ENCODE measurements around the gene CRTAC1.

CRTAC1 gene

DNA sequence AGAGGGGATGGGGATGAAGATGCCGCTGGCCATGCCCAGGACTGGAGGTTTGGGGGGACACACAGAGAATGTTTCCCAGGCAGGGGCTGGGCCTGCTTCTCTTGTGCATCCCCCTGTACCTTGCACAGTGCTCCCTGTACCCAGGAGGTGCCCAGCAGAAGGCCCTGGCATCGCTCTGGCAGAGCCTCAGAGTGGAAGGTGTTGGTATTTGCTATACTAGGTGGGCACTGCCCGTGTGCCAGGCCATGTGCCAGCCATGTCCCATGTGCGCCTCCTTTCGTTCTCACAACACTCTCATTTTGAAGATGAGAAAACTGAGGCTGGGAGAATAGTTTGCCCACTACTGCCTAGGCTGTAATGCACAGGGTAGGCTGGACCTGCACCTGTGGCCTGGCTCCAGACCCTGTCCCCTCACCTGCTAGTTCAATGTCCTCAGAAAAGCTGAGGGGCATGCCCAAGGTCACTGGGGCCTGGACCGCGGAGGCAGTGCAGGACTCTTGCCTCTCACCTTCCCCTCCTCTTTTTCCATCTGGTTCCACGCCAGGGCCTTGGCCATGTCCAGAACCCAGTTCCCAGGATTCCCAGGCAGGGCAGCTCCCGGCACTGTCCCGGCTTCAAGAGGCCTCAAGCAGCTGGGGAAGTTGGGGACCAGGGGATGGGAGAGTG, 116.1 kb downstream of the CRTAC1 start:
- Mint-ChIP-seq H3K9me3 (no peaks in the 10 kb centered on the region), H3K4me1 (ENCODE audit: low read depth) (peaks cover 6% of the 10 kb centered on the region), H3K36me3 (ENCODE audit: low read depth) (no peaks in the 10 kb centered on the region), H3K27ac (no peak overlapping the region), H3K4me3 (no peak overlapping the region), H3K27me3 (peaks cover 8% of the 10 kb centered on the region)
- no peak for DNase-seq

DNA sequence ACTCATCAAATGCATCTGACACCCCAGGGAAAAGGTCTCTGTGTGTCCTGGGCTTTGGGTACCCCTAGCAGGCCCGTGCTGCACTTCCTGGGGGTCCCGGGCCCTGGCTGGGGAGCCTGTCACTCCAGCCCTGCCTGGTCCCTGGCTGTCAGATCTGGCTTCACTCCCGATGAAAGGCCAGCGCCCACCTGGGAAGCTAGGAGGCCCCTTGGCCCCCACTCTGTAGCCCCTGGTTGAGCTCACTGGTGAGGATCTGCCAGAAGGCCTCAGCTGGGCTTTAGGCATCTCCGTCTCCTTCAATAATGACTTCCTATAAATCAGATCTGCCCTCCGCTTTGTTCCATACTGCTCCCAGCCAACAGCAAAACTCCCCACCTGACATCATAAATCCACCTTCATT, 116.8 kb downstream of the CRTAC1 start:
- H3K4me1 Mint-ChIP-seq (ENCODE audit: low read depth): peaks cover 3% of the 10 kb centered on the region
- DNase-seq: no peak
- no peak overlapping the region for H3K27ac Mint-ChIP-seq
- peaks cover 8% of the 10 kb centered on the region for H3K27me3 Mint-ChIP-seq
- H3K9me3 Mint-ChIP-seq: no peaks in the 10 kb centered on the region
- H3K36me3 Mint-ChIP-seq (ENCODE audit: low read depth): no peaks in the 10 kb centered on the region
- no peak overlapping the region for H3K4me3 Mint-ChIP-seq

DNA sequence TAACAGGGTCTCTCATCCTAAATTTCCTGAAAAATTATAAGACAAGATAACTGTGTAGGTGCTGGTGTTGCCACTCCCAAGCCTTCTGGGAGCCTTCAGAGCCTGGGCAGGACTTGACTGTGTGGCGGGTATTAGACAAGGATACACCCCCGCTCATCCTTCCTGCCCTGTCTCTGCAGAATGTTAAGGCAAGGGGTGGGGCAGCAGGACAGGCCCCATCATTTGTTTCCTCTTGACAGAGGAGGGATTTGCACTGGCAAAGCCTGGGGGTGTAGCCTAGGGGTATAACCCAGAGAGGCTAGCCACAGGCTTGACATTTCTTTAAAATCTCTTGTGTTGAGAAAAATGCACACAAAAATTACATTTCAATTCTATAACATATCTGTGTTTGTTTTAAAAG, 117.2 kb downstream of the CRTAC1 start:
- Mint-ChIP-seq H3K27me3 (peaks cover 7% of the 10 kb centered on the region), H3K36me3 (ENCODE audit: low read depth) (no peaks in the 10 kb centered on the region), H3K4me3 (no peak overlapping the region), H3K27ac (no peak overlapping the region), H3K4me1 (ENCODE audit: low read depth) (peaks cover 3% of the 10 kb centered on the region), H3K9me3 (no peaks in the 10 kb centered on the region)
- DNase-seq: no peak

DNA sequence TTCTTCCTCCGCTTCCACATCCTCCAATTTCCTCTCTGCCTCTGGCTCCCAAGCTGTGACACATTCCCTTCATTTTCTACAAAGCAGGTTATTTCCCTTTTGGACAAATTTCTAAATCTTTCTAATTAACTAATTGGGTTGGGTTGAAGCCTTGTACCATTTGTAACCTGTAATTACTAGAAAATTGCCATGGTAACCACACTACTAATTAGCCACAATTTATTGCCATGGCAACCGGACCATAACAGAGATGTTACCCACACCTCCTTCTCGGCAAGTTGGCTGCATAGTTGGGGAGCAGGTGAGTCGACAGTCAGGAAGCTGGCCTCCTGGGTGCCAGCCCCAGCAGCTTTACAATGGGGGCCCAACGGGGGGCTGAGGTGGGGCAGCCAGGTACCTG, 119.2 kb downstream of the CRTAC1 start:
- DNase-seq: no peak
- no peaks in the 10 kb centered on the region for H3K9me3 Mint-ChIP-seq
- H3K4me3 Mint-ChIP-seq: no peak overlapping the region
- H3K4me1 Mint-ChIP-seq (ENCODE audit: low read depth): peaks cover 3% of the 10 kb centered on the region
- peaks cover 3% of the 10 kb centered on the region for H3K27me3 Mint-ChIP-seq
- H3K36me3 Mint-ChIP-seq (ENCODE audit: low read depth): no peaks in the 10 kb centered on the region
- H3K27ac Mint-ChIP-seq: no peak overlapping the region

DNA sequence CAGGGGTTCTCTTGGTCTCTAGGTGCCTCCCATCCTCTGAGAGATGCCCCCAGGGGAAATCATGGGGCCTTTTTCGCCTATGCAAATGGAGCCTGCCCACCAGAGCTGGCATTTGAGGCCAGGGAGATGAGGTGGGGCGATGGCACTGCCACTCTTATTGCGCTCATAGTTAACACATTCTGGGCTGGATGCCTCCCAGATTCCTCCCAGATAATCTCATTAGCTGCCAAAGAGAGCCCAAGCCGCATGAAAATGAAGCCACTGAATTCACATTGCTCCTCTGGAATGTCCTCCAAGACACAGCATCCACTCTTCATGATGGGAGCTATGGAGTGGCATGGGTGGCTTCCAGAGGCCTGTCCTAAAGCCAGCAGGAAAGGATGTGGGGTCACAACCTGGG, 119.8 kb downstream of the CRTAC1 start:
- Mint-ChIP-seq H3K27me3 (peaks cover 9% of the 10 kb centered on the region), H3K4me1 (ENCODE audit: low read depth) (peaks cover 3% of the 10 kb centered on the region), H3K4me3 (no peak overlapping the region), H3K27ac (no peak overlapping the region), H3K9me3 (no peaks in the 10 kb centered on the region), H3K36me3 (ENCODE audit: low read depth) (no peaks in the 10 kb centered on the region)
- no peak for DNase-seq

DNA sequence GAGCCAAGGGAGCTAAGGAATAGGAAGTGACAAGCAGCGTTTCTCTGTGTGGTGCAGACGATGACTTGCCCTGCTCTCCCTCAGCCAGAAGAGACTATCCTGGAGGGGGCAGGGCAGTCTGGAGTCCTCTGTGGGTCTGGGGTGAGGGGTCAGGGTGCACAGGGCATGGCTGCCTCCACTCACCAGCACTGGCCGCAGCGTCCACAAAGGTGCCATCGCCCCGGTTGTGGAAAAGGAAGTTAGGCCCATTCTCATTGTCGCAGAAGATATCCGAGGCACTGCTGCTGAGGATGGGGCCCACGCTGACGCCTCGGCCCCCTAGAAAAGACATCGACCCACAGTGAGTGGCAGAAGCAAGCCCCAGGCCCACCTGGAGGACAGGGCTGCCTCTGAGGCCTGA, 122.6 kb downstream of the CRTAC1 start:
- no peak for DNase-seq
- peaks cover 18% of the 10 kb centered on the region for H3K27me3 Mint-ChIP-seq
- H3K4me1 Mint-ChIP-seq (ENCODE audit: low read depth): no peaks in the 10 kb centered on the region
- H3K4me3 Mint-ChIP-seq: no peak overlapping the region
- H3K36me3 Mint-ChIP-seq (ENCODE audit: low read depth): no peaks in the 10 kb centered on the region
- H3K27ac Mint-ChIP-seq: no peak overlapping the region
- no peaks in the 10 kb centered on the region for H3K9me3 Mint-ChIP-seq

DNA sequence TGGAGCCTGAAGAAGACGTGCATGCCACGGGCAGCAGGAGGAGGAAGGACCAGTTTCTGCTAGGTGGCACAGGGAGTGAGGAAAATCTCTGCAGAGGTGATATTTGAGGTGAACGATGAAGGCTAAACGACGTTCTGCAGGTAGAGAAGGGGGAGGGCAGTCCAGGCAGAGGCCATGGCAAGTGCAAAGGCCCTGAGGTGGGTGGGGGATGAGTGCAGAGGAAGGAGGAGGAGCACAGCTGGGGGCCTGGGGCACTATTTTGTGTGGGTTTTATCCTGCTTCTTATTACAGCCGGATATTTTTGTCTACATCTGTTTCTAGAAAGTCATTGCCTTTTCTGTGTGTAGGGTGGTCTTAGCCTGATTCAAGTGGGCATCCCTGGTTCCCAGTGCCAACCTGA, 123.2 kb downstream of the CRTAC1 start:
- H3K36me3 Mint-ChIP-seq (ENCODE audit: low read depth): no peaks in the 10 kb centered on the region
- H3K9me3 Mint-ChIP-seq: no peaks in the 10 kb centered on the region
- H3K4me1 Mint-ChIP-seq (ENCODE audit: low read depth): no peaks in the 10 kb centered on the region
- peaks cover 18% of the 10 kb centered on the region for H3K27me3 Mint-ChIP-seq
- H3K27ac Mint-ChIP-seq: no peak overlapping the region
- no peak overlapping the region for H3K4me3 Mint-ChIP-seq
- no peak for DNase-seq

DNA sequence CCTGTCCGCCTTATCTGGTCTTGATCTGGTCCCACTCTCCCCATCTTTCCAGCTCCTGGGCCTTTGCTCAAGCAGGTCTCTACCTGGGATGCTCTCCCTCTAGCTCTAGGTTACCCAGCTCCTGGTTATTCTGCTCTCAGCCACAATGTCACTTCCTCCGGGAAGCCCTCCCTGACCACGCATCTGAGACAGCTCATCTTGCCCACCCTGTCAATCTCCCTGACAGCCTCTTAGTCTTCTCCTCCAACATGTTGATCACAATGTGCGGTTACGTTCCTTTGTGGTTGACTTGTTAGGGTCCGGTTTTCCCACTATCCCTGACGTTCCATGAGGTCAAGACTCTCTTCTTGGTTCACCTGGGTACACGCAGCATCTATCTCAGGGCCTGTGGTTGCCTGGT, 125.1 kb downstream of the CRTAC1 start:
- no peaks in the 10 kb centered on the region for H3K36me3 Mint-ChIP-seq (ENCODE audit: low read depth)
- H3K27me3 Mint-ChIP-seq: peaks cover 18% of the 10 kb centered on the region
- no peak for DNase-seq
- no peak overlapping the region for H3K4me3 Mint-ChIP-seq
- no peaks in the 10 kb centered on the region for H3K4me1 Mint-ChIP-seq (ENCODE audit: low read depth)
- H3K27ac Mint-ChIP-seq: no peak overlapping the region
- no peaks in the 10 kb centered on the region for H3K9me3 Mint-ChIP-seq

DNA sequence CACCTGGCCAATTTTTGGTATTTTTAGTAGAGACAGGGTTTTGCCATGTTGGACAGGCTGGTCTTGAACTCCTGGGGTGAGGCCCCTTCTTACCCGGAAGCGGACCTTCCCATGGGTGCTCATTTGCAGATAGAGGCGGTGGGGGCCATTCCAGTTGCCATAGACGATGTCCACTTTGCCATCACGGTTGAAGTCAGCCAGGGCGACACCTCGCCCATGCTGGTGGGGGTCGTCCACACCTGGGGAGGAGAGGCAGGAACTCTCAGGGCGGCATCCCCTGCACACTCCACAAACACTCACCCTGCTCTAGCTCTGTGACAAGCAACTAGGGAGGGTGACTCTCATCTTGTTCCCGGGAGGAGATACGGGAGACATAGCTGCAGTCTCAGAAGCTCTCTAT, 125.8 kb downstream of the CRTAC1 start:
- H3K36me3 Mint-ChIP-seq (ENCODE audit: low read depth): no peaks in the 10 kb centered on the region
- no peaks in the 10 kb centered on the region for H3K4me1 Mint-ChIP-seq (ENCODE audit: low read depth)
- no peak overlapping the region for H3K27ac Mint-ChIP-seq
- peaks cover 18% of the 10 kb centered on the region for H3K27me3 Mint-ChIP-seq
- no peak overlapping the region for H3K4me3 Mint-ChIP-seq
- no peak for DNase-seq
- no peaks in the 10 kb centered on the region for H3K9me3 Mint-ChIP-seq

DNA sequence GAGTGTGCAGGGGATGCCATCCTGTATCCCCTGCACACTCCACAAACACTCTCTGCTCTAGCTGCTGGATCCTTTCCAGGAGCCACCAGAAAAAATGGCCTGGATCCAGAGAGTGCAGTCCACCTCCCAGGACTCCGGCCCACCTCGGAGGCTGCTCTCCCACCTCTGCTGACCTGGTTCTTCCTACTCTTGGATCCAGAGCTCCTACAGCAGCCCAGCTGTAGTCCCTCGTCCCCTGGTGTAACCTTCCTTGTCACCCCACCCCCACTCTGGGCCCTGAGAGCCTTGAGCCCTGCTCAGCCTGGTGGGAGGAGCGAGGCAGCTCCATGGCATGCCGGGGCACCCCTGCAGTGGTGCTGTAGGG, 126.4 kb downstream of the CRTAC1 start:
- H3K27ac Mint-ChIP-seq: no peak overlapping the region
- peaks cover 18% of the 10 kb centered on the region for H3K27me3 Mint-ChIP-seq
- H3K36me3 Mint-ChIP-seq (ENCODE audit: low read depth): no peaks in the 10 kb centered on the region
- no peaks in the 10 kb centered on the region for H3K4me1 Mint-ChIP-seq (ENCODE audit: low read depth)
- H3K4me3 Mint-ChIP-seq: no peak overlapping the region
- DNase-seq: no peak
- no peaks in the 10 kb centered on the region for H3K9me3 Mint-ChIP-seq

DNA sequence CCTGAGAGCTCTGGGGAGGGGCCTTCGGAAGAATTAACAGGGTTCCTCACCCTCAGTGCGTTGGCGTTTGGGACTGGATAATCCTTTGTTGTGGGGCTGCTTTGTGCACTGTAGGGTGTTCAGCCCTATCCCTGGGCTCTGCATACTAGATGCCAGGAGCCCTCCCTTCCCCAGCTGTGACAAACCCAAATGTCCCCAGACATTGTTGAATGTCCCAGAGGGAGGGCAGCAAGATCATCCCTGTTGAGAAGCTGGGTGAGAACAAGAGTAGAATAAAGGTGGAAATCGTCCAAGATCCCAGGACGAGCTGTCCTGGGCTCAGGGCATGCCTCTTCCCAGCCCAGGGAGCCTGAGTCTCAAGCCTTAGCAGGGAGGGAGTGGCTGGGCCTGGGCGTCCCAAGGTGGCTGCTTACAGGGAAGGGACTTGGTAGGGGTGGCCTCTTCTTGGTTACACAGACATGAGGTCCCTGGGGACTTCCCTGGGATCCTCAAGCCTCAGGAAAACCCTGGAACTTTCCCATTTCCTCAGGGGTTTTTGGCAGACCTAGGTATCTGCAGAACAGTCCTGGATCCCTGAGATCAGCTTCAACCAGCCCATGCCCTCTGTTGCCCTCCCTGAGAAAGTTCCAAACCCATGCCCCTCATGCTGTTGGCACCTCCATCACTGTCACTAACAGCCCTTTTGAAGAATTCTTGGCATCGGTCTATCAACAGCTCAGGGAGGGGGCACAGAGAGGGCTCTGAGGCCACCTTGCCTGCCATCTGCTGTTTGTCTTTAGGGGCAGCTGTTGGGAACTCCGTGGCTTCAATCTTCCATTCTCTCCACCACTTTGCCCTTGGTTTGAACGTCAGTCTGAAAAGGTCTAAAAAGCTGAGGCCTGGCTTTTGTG, 127.0 kb downstream of the CRTAC1 start:
- Mint-ChIP-seq H3K36me3 (ENCODE audit: low read depth) (no peaks in the 10 kb centered on the region), H3K4me3 (no peak overlapping the region), H3K27ac (no peak overlapping the region), H3K27me3 (peaks cover 18% of the 10 kb centered on the region), H3K4me1 (ENCODE audit: low read depth) (no peaks in the 10 kb centered on the region), H3K9me3 (no peaks in the 10 kb centered on the region)
- no peak for DNase-seq

DNA sequence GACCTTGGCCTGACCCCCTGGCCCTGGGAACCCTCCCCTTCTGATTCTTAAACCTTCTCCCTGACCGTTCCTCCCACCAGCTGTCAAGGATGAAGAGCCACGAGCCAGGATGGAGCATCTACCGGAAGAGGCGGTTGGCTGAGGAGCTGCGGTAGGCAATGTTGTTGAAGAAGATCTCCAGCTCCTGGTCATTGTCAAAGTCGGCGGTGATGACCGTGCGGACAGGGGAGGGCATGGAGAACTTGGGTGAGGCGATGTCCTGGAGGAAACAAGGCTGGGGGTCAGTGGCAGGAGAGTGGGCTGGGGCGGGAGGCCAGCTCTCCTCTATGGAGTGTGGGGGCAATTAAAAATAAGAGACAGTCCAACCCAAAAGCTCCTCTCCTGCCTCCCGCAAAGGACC, 129.0 kb downstream of the CRTAC1 start:
- Mint-ChIP-seq H3K36me3 (ENCODE audit: low read depth) (no peaks in the 10 kb centered on the region), H3K4me1 (ENCODE audit: low read depth) (no peaks in the 10 kb centered on the region), H3K9me3 (no peaks in the 10 kb centered on the region)

DNA sequence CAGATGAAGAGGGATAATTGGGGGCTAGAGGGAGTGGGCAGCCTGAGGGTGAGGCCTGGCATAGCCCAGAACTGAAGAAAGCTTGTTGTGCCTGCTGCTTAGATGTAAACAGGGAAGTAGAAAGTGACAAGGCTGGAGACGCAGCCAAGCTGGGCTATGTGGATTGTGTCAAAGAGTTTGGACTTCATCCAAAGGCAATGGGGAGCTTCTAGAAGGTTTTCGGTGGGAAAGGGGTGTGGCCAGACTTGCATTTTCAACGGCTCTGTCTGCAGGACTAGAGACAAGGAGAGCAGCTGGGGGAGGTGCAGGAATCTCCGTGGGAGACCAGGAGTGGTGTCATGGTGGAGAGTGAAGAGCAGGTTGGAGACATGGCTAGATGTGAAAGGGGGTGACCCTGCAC, 132.0 kb downstream of the CRTAC1 start:
- Mint-ChIP-seq H3K36me3 (ENCODE audit: low read depth) (no peaks in the 10 kb centered on the region), H3K9me3 (no peaks in the 10 kb centered on the region), H3K27ac (no peak overlapping the region), H3K4me3 (no peak overlapping the region), H3K27me3 (peaks cover 5% of the 10 kb centered on the region), H3K4me1 (ENCODE audit: low read depth) (no peaks in the 10 kb centered on the region)
- no peak for DNase-seq

More for the DNA sequence above, 129.0 kb downstream of the CRTAC1 start:
- Mint-ChIP-seq H3K4me3 (no peak overlapping the region), H3K27ac (no peak overlapping the region), H3K27me3 (peaks cover 18% of the 10 kb centered on the region)
- DNase-seq: no peak

DNA sequence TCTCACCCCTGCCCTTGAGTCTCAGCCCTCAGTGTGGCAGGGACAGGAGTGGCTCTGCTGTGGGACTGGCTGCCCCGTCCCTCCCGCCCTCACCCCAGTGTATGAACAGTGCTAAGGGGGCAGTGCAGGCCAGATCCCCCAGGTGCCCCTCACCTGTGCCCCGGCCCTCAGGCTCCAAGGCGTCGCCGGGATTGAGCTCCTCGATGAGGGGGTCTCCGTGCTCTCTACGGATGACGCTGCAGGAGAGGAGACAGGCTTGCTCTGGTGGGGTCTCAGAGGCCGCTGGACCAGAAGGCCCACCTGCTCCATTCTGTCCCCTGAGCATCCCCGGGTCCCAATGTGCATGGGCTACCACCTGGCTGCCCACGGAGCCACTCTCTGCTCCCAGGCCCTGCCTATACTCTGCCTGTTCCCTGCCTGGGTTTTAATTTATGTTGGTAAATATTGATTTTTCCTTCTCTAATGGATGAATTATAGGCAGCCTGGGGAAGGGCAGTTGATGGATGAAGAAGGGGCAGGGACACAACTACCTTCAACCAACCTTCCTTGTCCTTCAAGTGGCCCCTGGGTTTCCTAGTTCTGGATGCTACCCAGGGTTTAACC, 133.6 kb downstream of the CRTAC1 start:
- no peaks in the 10 kb centered on the region for H3K9me3 Mint-ChIP-seq
- no peaks in the 10 kb centered on the region for H3K4me1 Mint-ChIP-seq (ENCODE audit: low read depth)
- no peaks in the 10 kb centered on the region for H3K36me3 Mint-ChIP-seq (ENCODE audit: low read depth)
- H3K27ac Mint-ChIP-seq: no peak overlapping the region
- no peak overlapping the region for H3K4me3 Mint-ChIP-seq
- no peak for DNase-seq
- H3K27me3 Mint-ChIP-seq: peaks cover 5% of the 10 kb centered on the region

DNA sequence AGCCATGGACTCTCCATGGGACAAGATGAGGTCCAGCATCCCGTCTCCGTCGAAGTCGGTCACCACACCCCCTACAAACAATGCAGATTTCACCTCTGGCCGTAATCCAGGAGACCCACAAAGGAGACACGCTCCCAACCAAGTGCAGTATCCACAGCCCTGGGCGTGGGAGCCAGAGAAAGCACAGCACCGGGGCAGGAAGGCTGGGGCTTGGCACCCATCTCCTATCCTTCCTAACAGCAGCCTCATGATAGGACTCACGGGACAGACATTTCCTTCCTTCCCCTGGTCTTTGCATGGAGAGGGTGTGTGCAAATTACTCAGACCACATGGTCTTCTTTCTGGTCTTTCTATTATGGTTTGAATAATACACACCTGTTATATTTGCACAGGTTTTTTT, 134.5 kb downstream of the CRTAC1 start:
- DNase-seq: no peak
- no peaks in the 10 kb centered on the region for H3K36me3 Mint-ChIP-seq (ENCODE audit: low read depth)
- H3K27ac Mint-ChIP-seq: no peak overlapping the region
- H3K4me1 Mint-ChIP-seq (ENCODE audit: low read depth): no peaks in the 10 kb centered on the region
- H3K9me3 Mint-ChIP-seq: no peaks in the 10 kb centered on the region
- H3K4me3 Mint-ChIP-seq: no peak overlapping the region
- H3K27me3 Mint-ChIP-seq: peaks cover 5% of the 10 kb centered on the region
